ENCODE measurements around the gene RNF130.

RNF130 gene

DNA sequence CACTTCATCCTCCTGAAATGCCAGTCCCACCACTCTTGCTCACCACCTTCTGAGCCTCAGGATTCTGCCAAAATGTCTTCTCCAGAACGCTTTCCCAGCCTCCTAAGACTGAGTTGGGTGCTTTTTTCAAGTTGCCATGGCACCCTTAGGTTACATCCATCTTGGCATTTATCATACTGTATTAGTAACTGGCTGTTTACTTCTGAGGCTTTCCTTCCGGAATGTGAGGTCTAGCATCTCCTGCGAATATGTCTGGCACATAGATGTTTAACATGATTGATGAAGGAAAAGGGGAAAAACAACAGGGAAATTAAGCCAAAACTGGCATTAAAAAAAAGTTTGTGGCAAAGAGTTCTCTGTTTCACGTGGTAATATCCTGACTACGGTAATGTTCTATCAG is 24.9 kb downstream of the RNF130 start:
- Histone ChIP-seq H3K27me3 (ENCODE audit: low read depth, low read length) (peaks cover 18% of the 10 kb centered on the region), H3K9ac (ENCODE audit: low read length) (no peak overlapping the region), H3K4me2 (ENCODE audit: low read length) (no peak overlapping the region)

DNA sequence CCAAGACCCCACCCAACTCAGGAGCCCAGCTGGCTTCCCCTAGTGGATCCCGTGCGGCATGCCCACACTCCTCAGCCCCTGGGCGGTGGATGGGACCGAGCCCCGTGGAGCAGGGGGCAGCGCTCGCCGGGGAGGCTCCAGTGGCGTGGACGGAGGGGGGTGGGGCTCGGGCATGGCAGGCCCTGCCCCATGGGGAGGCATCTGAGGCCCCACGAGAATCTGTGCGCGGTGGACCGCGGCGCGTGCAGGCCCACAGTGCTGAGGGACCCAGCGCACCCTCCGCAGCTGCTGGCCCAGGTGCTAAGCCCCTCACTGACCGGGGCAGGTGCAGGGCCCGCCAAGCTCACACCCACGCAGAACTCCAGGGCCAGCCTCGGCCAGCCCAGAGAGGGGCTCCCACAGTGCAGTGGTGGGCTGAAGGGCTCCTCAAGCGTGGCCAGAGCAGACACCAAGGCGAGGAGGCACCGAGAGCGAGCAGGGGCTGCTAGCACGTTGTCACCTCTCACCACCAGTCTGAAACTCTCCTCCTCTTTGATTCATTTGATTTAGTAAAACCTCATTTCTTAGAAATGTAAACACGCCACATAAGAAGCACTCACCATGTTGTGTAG is 25.6 kb downstream of the RNF130 start:
- H3K9me3 ChIP-seq (ENCODE audit: insufficient read depth, low read length), result no peaks in the 10 kb centered on the region
- no peak overlapping the region for H3K27ac ChIP-seq (ENCODE audit: low read length)
- no peak overlapping the region for H2AFZ ChIP-seq (ENCODE audit: low read depth, low read length)
- H3K79me2 ChIP-seq (ENCODE audit: low read length), result no peaks in the 10 kb centered on the region
- H3K9ac ChIP-seq (ENCODE audit: low read length), result no peak overlapping the region
- no peaks in the 10 kb centered on the region for H3K36me3 ChIP-seq (replicated peaks; ENCODE audit: low read depth, low read length)
- no peak overlapping the region for H3K4me3 ChIP-seq (ENCODE audit: low read length)
- H3K27me3 ChIP-seq (ENCODE audit: low read depth, low read length), result peaks cover 25% of the 10 kb centered on the region
- H3K4me2 ChIP-seq (ENCODE audit: low read length), result no peak overlapping the region
- H3K4me1 ChIP-seq (ENCODE audit: low read length), result no peaks in the 10 kb centered on the region
- no peak for TF ChIP-seq EZH2phosphoT487 (IDR thresholded peaks at IDR 0.05; ENCODE audit: low read depth)
- TF ChIP-seq, protein P1, sequence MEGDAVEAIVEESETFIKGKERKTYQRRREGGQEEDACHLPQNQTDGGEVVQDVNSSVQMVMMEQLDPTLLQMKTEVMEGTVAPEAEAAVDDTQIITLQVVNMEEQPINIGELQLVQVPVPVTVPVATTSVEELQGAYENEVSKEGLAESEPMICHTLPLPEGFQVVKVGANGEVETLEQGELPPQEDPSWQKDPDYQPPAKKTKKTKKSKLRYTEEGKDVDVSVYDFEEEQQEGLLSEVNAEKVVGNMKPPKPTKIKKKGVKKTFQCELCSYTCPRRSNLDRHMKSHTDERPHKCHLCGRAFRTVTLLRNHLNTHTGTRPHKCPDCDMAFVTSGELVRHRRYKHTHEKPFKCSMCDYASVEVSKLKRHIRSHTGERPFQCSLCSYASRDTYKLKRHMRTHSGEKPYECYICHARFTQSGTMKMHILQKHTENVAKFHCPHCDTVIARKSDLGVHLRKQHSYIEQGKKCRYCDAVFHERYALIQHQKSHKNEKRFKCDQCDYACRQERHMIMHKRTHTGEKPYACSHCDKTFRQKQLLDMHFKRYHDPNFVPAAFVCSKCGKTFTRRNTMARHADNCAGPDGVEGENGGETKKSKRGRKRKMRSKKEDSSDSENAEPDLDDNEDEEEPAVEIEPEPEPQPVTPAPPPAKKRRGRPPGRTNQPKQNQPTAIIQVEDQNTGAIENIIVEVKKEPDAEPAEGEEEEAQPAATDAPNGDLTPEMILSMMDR (IDR thresholded peaks at IDR 0.05; ENCODE audit: low read depth, low read length), result no peak
- no peaks in the 10 kb centered on the region for H4K20me1 ChIP-seq (ENCODE audit: insufficient read depth, low read length)

More for the DNA sequence above, 24.9 kb downstream of the RNF130 start:
- Histone ChIP-seq H2AFZ (ENCODE audit: low read depth, low read length) (no peak overlapping the region), H3K9me3 (ENCODE audit: insufficient read depth, low read length) (no peaks in the 10 kb centered on the region), H3K79me2 (ENCODE audit: low read length) (no peaks in the 10 kb centered on the region), H3K4me3 (ENCODE audit: low read length) (no peak overlapping the region), H3K36me3 (replicated peaks; ENCODE audit: low read depth, low read length) (no peaks in the 10 kb centered on the region), H3K27ac (ENCODE audit: low read length) (no peak overlapping the region), H4K20me1 (ENCODE audit: insufficient read depth, low read length) (no peaks in the 10 kb centered on the region), H3K4me1 (ENCODE audit: low read length) (no peaks in the 10 kb centered on the region)
- TF ChIP-seq, protein P1 (IDR thresholded peaks at IDR 0.05; ENCODE audit: low read depth, low read length), result no peak
- no peak for TF ChIP-seq EZH2phosphoT487 (IDR thresholded peaks at IDR 0.05; ENCODE audit: low read depth)

- Histone ChIP-seq H3K36me3 (replicated peaks; ENCODE audit: low read depth, low read length) (no peaks in the 10 kb centered on the region), H2AFZ (ENCODE audit: low read depth, low read length) (no peak overlapping the region), H3K27me3 (ENCODE audit: low read depth, low read length) (peaks cover 21% of the 10 kb centered on the region), H3K9me3 (ENCODE audit: insufficient read depth, low read length) (no peaks in the 10 kb centered on the region), H3K27ac (ENCODE audit: low read length) (no peak overlapping the region), H3K4me3 (ENCODE audit: low read length) (no peak overlapping the region), H3K79me2 (ENCODE audit: low read length) (no peaks in the 10 kb centered on the region), H3K4me1 (ENCODE audit: low read length) (no peaks in the 10 kb centered on the region), H4K20me1 (ENCODE audit: insufficient read depth, low read length) (no peaks in the 10 kb centered on the region), H3K4me2 (ENCODE audit: low read length) (no peak overlapping the region), H3K9ac (ENCODE audit: low read length) (no peak overlapping the region)
- no peak for TF ChIP-seq EZH2phosphoT487 (IDR thresholded peaks at IDR 0.05; ENCODE audit: low read depth)
- TF ChIP-seq, protein P1 (IDR thresholded peaks at IDR 0.05; ENCODE audit: low read depth, low read length), result no peak
Measured at GRCh38 chr5:180043377-180043776, 28.2 kb downstream of the RNF130 start.

DNA sequence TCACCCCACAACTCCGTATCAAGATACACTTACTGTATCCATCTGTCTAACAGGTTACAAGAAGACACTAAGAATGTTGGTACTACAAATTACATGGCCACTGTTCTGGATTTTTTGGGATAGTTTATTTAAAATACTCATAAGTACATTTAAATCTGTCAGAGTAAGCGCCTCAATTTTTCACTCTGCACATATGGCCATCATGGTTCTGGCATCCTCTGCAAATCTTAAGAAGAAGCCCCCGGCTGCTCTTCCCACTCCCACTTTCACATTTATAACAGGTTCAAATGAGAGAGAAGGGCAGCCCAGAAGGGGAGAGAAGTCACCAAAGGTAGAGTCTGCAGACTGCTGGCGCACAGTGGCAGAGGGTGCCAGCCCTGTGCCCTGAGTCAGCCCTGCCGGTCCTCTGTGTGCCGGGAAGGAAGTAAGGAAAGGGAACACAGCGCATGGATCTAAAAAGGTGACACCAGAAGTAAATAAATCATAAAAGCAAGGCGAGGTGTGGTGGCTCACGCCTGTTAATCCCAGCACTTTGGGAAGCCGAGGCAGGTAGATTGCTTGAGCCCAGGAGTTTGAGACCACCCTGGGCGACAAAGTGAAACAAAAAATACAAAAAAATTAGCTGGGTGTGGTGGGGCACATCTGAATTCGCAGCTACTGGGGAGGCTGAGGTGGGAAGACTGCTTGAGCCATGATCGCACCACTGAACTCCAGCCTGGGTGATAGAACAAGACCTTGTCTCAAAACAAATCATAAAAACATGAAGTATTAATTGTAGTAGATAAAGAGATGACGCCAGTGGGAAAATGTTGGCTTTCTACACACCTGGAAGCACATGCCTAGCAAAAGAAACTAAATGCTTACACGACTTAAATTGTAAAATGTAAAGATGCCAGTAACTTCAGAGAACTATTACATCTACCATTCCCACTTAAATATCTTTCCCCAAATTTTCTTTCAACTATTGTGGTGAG is 30.0 kb downstream of the RNF130 start:
- Histone ChIP-seq H3K4me1 (ENCODE audit: low read length) (no peaks in the 10 kb centered on the region), H3K36me3 (replicated peaks; ENCODE audit: low read depth, low read length) (no peaks in the 10 kb centered on the region), H3K4me3 (ENCODE audit: low read length) (no peak overlapping the region), H3K79me2 (ENCODE audit: low read length) (no peaks in the 10 kb centered on the region), H3K9me3 (ENCODE audit: insufficient read depth, low read length) (no peaks in the 10 kb centered on the region), H4K20me1 (ENCODE audit: insufficient read depth, low read length) (no peaks in the 10 kb centered on the region), H2AFZ (ENCODE audit: low read depth, low read length) (no peak overlapping the region), H3K27me3 (ENCODE audit: low read depth, low read length) (peaks cover 21% of the 10 kb centered on the region), H3K27ac (ENCODE audit: low read length) (no peak overlapping the region), H3K9ac (ENCODE audit: low read length) (no peak overlapping the region), H3K4me2 (ENCODE audit: low read length) (no peak overlapping the region)
- TF ChIP-seq, protein P1 (IDR thresholded peaks at IDR 0.05; ENCODE audit: low read depth, low read length), result no peak
- no peak for TF ChIP-seq EZH2phosphoT487 (IDR thresholded peaks at IDR 0.05; ENCODE audit: low read depth)
